NCI-H510A (cell line): Measurements from ENCODE around the gene APOM.

Source experiments
- DNase-seq: peaks from one replicate; lab custom pipeline; 2025; lab: John Stamatoyannopoulos, UW

The APOM gene

DNA sequence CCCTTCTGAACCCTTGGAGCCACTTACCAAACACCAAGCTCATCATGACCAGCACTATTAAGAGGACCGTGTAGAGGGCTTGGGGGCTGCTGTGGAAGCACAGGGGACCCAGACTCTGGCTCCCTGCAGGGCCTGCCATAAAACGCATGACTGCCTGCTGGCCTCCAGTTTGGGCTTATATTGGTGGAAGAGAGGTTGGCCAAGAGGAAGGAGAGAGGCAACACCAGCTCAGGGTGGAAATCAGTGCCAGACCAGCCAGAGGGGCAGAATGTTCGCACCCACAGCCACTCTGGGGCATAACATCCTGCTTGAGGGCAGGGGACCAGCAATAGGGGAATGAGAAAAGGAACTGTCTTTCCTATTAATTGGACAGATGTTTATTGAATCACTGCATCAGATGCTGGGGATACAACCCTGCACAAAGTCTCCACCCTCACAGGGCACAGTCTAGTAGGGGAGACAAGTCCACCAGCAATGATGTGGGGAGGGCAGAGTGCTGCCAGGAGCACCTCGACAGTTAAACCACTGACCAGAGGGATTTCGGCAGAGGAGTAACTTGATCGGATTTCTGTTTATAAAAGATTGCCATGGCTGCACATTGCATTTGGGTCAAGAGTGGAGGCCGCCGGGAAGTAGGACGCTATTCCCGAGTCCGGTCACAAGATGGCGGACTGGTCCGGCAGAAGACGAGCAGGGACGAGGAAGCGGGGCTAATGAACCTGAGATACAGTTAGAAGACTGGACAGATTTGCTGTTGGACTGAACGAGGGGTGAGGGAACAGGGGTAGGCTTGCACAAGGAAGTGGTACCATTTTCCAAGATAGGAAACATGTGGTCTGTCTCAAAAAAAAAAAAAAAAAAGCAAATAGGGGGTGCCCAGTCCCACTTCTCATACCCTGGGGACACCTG is 24.8 kb downstream of the APOM start, which contains the start of gene LY6G5C:
LY6G5C (minus strand) TSS at position 842 of the 909 bp plus-strand sequence; CDS start at position 148, 694 bp downstream.
- peak; percentile 88 for DNase-seq

DNA sequence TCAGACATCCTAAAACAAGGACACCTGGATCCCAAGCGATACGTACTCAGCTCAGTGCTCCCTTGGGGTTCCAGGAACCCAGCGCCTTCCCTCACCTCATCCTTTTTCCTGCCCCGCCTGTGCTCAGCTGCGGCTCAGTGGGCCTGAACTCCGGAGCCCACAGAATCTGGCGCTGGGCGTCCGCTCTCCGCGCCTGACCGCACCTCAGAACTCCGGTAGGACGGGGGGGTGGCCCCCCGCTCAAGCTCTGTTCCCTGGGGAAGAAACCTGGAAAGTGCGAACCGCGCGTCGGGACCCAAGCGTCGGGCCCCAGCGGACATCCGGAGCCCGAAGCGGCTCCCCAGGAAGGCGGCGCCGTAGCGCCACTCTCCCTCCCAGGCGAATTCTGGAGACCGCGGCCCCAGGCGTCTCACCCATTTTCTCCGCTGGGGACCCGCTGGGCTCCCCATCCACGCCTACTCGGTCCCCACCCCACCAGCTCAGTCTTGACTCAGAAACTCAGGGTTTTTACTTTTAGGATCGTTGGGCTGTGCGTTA is 25.5 kb downstream of the APOM start:
- DNase-seq = no peak

GRCh38 chr6:31683591-31683990 is 27.9 kb downstream of the APOM start:
- no peak for DNase-seq

DNA sequence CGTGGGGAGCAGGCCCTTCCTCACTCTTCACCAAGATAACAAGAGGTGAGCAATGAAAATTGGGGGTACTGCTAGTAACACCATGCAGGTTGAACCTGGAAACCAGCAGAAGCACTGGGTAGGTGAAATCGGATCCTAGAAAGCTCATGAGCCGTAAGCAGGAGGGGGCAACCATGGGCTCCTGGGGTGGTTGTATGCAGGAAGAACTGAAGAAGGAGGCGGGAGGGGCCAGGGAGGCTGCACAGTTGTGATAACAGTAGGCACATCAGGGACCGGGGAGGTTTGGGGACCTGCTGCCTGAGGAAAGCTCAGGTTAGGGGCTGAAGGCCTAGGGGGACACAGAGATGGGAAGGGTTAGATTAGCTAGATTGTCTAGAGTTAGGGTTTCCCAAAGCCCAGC is 30.8 kb downstream of the APOM start:
- DNase-seq = no peak

DNA sequence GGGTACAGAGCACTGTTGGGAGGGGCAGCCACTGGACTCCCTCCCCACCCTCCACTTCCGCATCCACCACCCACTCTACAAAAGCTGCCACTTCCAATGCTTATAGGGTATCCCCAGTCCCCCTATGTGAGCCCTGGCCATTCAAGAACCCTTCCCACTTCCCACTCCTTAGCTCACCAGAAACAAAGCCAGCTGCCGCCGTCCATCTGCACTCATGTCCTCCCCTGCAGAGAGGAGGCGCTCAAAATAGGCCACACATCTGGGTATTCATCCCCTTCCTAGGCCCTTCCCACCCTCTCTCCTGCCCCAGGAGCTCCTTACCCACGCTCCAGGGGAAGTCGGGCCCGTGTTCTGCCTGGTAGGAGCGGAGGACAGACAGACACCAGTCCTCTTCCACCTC is 31.6 kb downstream of the APOM start:
- no peak for DNase-seq

GRCh38 chr6:31687860-31688693 is 32.4 kb downstream of the APOM start:
- no peak for DNase-seq

DNA sequence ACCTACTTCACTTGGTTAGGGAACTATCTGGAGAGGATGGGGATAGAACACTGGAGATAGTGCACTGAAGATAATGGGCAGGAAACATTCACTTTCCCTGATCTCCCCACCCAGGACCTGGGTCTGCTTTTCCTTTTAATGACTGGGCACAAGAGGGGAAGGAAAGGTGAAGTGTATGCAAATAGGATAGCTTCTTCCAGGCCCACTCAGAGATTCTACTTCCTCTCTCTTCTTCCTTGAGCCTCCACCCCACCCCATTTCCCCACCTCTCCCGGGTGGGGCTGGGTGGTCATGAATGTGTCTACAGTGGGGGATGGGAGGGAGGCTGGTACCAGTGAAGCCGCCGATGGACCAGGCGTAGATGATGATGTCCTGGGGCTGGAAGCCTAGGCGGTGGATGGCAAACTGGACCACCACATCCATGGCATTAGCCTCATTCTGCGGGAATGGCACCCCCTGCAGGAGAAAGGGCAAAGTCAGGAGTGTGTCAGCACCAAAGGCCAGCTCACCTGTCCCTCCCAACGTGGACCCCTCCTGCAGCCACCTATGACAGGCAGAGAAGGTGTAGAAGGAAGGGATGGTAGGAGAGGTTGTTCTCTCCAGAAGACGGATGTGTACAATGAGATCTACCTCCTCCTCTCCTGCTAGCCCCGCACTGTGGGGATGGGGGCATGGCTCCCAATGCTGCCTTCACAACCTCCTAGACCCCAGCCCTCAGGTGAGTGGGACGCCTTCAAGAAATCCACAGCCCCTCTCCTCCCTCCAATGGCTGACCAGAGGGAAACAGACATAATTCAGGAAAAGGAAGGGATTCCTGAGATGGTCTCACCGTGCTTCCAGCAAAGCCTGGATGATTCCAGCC is 33.8 kb downstream of the APOM start:
- no peak for DNase-seq

- DNase-seq = no peak
Observed at GRCh38 chr6:31690231-31691077, 34.8 kb downstream of the APOM start.

DNA sequence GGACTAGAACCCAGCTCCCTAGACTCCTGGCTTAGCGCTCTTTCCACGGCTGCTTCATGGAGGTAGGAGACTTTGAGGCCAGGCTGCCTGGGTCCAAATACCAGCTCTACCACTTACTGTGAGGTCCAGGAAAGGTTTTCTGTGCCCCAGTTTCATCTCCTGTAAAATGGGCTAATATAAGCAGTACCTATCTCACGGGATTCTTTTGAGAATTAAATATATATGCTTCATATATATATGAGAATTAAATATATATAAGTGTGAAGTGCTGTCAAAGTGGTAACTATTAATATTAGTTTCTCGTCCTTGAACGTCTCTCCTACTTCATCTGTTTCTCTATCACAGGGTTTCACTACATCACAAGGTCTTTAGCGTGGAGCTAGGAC is 35.4 kb downstream of the APOM start:
- DNase-seq = no peak

- DNase-seq = no peak
Observed at GRCh38 chr6:31691564-31692108, 35.9 kb downstream of the APOM start.

DNA sequence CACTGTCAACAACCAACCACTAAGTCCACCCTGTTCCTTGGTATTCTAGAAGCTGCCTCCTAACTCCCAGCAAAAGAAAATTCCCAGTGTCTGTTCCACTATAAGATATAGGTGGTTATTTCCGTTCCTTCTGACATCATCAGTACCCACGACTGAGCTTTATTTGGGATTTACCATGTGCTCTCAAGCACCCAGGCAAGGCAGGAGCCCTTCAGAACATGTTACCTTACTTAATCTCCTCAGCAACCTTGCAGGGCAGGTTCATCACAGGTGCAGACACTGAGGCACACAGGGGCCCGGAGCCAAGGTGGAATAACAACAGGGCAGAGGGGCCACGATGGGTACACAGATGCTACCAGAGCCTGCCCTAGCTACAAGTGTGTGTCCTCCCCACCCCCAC is 36.7 kb downstream of the APOM start:
- no peak for DNase-seq

DNA sequence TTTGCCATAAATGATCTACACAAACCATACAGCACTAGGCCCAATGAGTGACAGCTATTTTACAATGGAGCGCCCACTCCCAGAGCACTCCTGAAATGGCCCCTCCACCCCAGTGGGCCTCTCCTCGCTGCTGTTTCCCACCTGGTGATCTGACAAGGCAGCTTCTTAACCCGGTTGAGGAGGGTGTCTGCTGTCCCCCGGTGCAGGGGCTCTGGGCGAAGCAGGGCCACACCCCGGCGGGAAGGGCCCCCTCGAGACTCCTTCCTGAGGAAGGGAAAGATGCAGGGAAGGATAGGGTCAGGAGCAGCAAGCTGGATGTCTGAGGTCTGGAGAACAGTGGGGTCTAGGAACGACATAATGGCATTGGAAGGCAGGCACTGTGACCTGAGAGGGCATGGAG is 37.2 kb downstream of the APOM start:
- DNase-seq = no peak

- DNase-seq = no peak
Observed at GRCh38 chr6:31693535-31693934, 37.8 kb downstream of the APOM start.

DNA sequence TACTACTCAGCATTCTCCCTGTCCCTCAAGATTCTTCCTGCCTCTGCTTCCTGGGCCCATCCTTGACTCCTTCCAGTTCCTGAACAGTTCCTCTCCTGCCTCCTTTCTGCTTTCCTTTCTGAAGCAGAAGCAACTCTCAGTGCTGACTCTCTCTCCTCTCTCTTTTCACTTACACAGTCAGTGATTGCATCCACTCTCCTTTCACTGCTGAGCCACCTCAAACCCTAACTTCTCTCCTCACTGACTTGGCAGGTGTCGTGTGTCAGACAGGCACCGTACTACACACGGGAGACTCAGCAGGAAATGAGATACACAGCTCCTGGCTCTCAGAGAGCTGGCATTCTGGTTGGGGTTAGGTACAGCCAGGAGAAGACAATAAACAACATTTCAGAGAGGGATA is 41.9 kb downstream of the APOM start:
- DNase-seq = no peak

- no peak for DNase-seq
Observed at GRCh38 chr6:31700740-31701401, 45.2 kb downstream of the APOM start.

GRCh38 chr6:31701666-31702404 is 46.1 kb downstream of the APOM start:
- no peak for DNase-seq

DNA sequence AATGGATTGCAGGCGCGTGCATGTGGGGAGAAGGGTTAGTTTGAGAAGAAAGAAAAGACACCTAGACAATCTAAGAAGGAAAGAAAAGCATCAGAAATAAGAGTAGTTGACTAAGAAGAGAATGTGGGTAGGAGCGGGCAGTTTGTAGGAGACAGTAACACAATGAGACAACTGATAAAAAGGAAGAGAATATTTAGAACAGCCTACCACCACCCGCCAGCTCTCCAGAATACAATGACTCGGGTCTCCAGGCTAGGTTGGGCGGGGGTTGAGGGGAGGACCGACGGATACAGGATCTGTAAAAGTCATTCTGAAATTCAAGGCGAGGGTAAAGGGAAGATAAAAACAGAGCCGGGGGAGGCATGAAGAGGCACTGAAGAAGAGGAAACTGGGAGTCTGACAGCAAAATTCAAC is 46.7 kb downstream of the APOM start:
- DNase-seq = no peak

- DNase-seq = peak; percentile 99
Observed at GRCh38 chr6:31702819-31703716, 47.4 kb downstream of the APOM start, which contains the start of gene ABHD16A. TSS of gene ABHD16A (minus strand) at chr6:31703324. CDS start at chr6:31703281, 43 bp downstream.
